HL-60/S4 treated with retinoic acid at 250 ng/mL for 4 days and 3 days (cell line): ENCODE data around the gene OTUD4.
"Not testable (repeated sequence)": the region's sequence is repeated elsewhere in the genome, so short reads cannot be mapped to it uniquely, and the experiment has no call there.

Experiments used
- in situ Hi-C: fragments of 300-500 bp; cut with MboI; formaldehyde crosslinking; loops from 2 replicates; pipeline ENCODE4 v1.7.0; 2022; ENCODE audit warnings: low sequenced_read_pairs

OTUD4 gene

GRCh38 chr4:145180298-145181090 is at the start of gene OTUD4:
Gene OTUD4, minus strand, starts transcription at chr4:145180589. Its CDS starts 616 bp downstream, at chr4:145179973.
- in situ Hi-C loops = no loop called here

DNA sequence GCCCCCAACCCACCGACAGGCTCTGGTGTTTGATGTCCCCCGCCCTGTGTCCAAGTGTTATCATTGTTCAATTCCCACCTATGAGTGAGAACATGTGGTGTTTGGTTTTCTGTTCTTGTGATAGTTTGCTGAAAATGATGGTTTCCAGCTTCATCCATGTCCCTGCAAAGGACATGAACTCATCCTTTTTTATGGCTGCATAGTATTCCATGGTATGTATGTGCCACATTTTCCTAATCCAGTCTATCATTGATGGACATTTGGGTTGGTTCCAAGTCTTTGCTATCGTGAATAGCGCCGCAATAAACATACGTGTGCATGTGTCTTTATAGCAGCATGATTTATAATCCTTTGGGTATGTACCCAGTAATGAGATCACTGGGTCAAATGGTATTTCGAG is 42.8 kb upstream of the OTUD4 start:
- in situ Hi-C loops = not testable (repeated sequence)

- in situ Hi-C loops = not testable (repeated sequence)
Measured at GRCh38 chr4:145221529-145221928, 41.1 kb upstream of the OTUD4 start.

- in situ Hi-C loops = no loop called here
Measured at GRCh38 chr4:145219090-145219489, 38.7 kb upstream of the OTUD4 start.

- in situ Hi-C loops = no loop called here
Measured at GRCh38 chr4:145218251-145218650, 37.9 kb upstream of the OTUD4 start.

DNA sequence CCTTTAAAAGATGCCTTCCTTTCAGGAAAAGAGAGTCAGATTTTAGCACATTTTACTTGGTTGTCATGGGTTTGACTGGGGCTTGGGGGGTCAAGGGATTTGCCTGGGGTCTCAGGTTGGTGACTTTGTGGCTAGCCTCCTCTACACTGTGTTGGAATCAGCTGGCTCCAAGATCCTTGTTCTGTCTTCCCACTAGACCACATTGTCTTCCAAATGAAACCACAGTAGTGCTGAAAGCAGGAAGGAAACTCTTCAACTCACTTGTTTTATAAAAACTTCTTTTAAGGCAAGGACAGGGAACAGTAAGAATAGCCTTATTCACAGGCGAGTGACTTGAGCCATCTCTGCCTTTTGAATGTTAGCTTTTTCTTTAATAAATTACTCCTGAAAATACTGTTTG is 37.0 kb upstream of the OTUD4 start:
- in situ Hi-C loops = no loop called here

DNA sequence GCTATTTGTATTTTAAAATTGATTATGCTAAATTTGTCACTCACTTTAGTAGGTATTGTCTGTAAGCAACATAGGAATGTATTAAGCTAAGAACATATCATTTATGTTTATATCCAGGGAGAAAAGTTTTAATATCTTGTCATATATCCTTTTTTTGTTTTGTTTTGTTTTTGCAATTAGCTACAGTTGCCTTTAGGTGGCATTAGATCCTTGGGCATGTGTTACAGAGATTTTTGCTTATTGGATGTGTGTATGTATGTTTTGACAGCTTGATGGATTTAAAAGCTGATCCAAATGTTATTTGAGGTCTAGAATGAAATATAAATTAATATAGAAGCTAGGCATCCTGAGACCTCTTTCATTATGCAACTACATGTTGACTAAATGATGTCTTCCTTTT is 36.1 kb upstream of the OTUD4 start:
- in situ Hi-C loops = no loop called here

GRCh38 chr4:145213245-145213644 is 32.9 kb upstream of the OTUD4 start:
- in situ Hi-C loops = no loop called here

DNA sequence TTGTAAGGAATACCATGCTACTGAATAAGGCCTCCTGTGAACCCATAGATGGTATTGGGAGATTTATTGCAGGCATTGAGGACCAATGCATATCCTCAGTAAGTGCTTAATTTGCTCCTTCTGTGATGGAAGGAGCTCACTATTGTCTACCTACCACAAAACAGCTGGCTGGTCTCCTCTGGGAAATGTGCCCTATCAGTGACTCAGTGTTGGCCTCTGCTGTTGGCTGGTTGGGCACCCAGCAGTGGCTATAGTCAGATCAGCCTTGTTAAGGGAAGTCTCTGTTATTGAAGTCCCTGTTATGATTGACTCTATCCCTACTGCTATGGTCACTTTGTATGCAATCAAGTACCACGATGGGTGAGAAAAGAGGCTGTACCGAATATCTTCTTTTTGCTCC is 27.5 kb upstream of the OTUD4 start:
- in situ Hi-C loops = no loop called here

DNA sequence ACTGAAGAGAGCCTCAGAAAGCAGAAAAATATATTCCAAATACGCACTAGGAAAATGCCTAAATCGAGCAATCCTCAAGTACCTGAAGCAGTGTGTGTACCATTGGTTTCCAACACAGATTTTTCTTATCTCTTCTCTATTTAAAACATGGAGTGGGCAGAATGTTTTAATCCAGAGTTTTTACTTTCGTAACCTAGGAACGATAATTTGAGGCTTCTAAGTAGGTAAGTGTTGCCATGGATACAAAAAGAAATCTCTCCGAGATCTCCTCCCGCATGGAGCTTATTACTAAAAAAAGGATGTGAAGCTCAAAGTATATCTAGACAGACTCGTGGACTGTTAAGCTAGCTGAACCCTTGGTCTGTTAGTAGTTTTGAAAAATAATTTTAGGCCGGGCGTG is 23.0 kb upstream of the OTUD4 start:
- in situ Hi-C loops = no loop called here

GRCh38 chr4:145200366-145200765 is 20.0 kb upstream of the OTUD4 start:
- in situ Hi-C loops = no loop called here

DNA sequence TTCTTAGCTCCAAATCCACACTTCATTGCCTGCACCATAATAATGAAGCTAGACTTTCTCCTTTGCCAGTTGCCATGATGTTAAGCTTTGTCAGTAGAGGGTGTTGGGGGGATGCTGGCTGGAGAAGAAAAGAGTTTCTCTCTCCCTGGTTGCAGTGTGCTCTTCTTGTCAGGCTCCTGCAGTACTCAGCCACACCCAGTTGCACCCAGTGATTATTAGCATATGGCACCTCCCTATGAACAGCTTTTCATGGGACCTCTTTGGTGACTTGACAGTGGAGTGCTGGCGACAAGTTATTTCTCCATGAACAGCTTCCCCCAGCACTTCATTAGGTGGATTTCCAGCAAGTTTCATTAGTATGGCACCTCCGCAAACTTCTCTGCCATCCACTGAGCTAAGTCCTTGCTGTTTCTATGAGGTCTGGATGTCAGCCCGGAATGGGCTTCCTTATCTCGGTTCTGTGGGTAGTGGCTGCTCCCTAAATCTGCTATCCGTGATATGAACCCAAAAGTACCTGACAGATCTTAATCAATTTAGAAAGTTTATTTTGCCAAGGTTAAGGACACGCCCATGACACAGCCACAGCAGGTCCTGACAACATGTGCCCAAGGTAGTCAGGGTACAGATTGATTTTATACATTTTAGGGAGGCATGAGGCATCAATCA is 18.8 kb upstream of the OTUD4 start:
- in situ Hi-C loops = no loop called here

GRCh38 chr4:145196747-145197146 is 16.4 kb upstream of the OTUD4 start:
- in situ Hi-C loops = no loop called here

GRCh38 chr4:145195167-145195952 is 15.0 kb upstream of the OTUD4 start:
- in situ Hi-C loops = no loop called here

DNA sequence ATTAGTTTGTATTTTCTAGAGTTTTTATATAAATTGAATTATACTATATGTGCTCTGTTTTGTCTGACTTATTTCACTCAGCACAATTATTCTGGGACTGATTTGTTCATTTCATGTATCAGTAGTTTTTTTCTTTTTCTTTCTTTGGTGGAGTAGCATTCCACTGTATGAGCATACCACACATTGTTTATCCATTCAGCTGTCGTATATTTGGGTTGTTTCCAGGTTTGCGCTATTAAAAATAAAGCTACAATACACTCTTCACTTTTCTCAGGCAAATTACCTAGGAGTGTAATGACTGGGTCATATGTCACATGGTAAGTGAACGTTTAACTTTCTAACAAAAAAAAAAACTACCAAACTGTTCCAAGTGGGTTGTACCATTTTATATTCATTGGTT is 9.6 kb upstream of the OTUD4 start:
- in situ Hi-C loops = no loop called here

GRCh38 chr4:145186729-145187128 is 6.3 kb upstream of the OTUD4 start:
- in situ Hi-C loops = no loop called here

- in situ Hi-C loops = no loop called here
Measured at GRCh38 chr4:145183581-145183980, 3.2 kb upstream of the OTUD4 start.

DNA sequence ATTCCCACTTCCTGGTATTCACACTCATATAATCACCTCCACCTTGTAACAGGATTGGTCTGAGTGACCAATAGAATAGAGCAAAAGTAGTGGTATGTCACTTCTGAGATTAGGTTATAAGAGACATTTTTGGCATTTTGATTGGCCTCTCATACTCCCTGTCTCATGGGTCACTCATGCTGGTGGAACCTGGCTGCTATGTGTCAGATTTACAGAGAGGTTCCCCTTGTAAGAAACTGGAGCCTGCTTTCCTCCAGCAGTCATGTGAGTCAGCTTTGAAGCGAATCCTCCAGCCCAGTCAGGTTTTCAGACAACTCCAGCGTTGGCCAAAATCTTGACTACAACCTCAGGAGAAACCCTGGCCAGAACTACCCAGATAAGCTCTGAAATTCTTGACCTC is 2.6 kb upstream of the OTUD4 start:
- in situ Hi-C loops = no loop called here

DNA sequence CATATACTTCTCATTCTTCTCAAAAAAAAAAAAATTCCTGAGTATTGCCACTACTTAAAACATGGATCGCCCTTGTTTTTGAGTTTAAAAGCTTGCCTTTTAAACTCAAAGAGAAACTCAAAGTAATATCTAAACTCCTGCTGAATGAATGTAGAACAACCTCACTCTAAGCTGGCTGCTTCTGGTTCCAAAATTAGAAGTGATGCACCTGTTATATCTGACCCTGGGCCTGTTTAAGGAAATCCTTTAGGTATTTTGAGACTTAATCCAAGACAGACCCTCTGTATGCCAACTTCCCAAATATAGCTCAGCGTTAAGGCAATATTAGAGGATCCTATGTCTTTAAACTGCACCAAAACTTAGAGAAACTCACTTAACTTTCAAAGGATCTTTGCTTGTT is 1.8 kb upstream of the OTUD4 start:
- in situ Hi-C loops = no loop called here

DNA sequence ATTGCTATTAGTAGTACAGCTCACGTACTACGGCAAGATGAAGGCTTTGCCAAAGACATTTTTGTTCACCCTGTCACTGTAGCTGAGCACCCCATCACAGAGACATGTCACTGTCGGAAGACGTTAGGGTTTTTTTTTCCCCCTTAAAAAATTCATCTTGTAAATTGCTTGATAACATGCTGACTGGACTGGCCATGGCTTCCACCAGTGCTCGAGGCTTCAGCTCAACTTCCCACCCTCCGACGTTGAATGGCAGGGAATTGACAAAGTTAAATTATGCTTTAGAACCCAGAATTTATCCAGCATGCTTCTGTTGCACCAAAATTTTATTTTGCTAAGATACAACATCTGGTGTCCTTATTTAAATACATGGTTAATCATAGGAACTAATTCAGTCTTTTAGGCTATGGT is 707 bp upstream of the OTUD4 start:
- in situ Hi-C loops = no loop called here

GRCh38 chr4:145179861-145180297 is 510 bp downstream of the OTUD4 start:
- in situ Hi-C loops = not testable (repeated sequence)
